CD14-positive monocyte (primary cell): ENCODE measurements around the gene ARHGAP21. TPM values are rescaled to one million over a fixed set of nuclear protein-coding genes. Genes with fewer than 3 reads are reported as not detected.

Experiments
- DNase-seq, 3 donors: peaks; one replicate each; pipeline ENCODE4 v3.0.0-alpha.2; 2011 to 2022
- H2AFZ ChIP-seq: 2 replicates; pipeline ENCODE4 v1.6.0; 2012; ENCODE audit warnings: mild to moderate bottlenecking, low read depth, low read length, inconsistent platforms; ENCODE audit not compliant: insufficient read depth, poor library complexity, severe bottlenecking
- H3K27ac ChIP-seq, 2 donors: 1 replicate in 1 of 2; 2 replicates in 1 of 2; pipeline ENCODE4 v1.5.1; 2012 to 2013; ENCODE audit warnings: low read length in 2 of 2, control low read depth in 1 of 2, inconsistent platforms in 1 of 2, low read depth in 1 of 2, mild to moderate bottlenecking in 1 of 2
- H3K27me3 ChIP-seq, 2 donors: one replicate each; pipeline versions ENCODE4 v1.6.0 to v1.6.1; 2011 to 2013; ENCODE audit warnings: low read length in 2 of 2; ENCODE audit not compliant: control insufficient read depth in 2 of 2, insufficient read depth in 2 of 2
- H3K36me3 ChIP-seq, 2 donors: replicated peaks in 1 of 2; 1 replicate in 1 of 2; 2 replicates in 1 of 2; pipeline versions ENCODE4 v1.5.1 to v1.6.1; 2012 to 2013; ENCODE audit warnings: low read length in 2 of 2, control low read depth in 1 of 2, inconsistent platforms in 1 of 2, mild to moderate bottlenecking in 1 of 2; ENCODE audit not compliant: insufficient read depth in 2 of 2, control insufficient read depth in 1 of 2
- H3K4me1 ChIP-seq, 2 donors: 1 replicate in 1 of 2; 2 replicates in 1 of 2; pipeline versions ENCODE4 v1.5.1 to v1.6.1; 2012 to 2013; ENCODE audit warnings: low read length in 2 of 2, control low read depth in 1 of 2, inconsistent platforms in 1 of 2, mild to moderate bottlenecking in 1 of 2, moderate library complexity in 1 of 2; ENCODE audit not compliant: insufficient read depth in 2 of 2, control insufficient read depth in 1 of 2
- H3K4me2 ChIP-seq: replicated peaks from 2 replicates; pipeline ENCODE3; 2012; ENCODE audit warnings: low read length, moderate library complexity, mild to moderate bottlenecking; ENCODE audit not compliant: poor library complexity, severe bottlenecking; ENCODE audit errors: extremely low read depth
- H3K4me3 ChIP-seq, 3 experiments: fragments of 200-600 bp in 1 of 3; sonication (generic) in 1 of 3; replicated peaks in 1 of 3; 1 replicate in 2 of 3; 2 replicates in 1 of 3; pipeline ENCODE4 v1.5.1; 2011 to 2013; ENCODE audit warnings: low read length in 3 of 3, mild to moderate bottlenecking in 3 of 3, control low read depth in 2 of 3, low read depth in 2 of 3, inconsistent platforms in 1 of 3, moderate library complexity in 1 of 3
- H3K79me2 ChIP-seq: 2 replicates; pipeline ENCODE4 v1.6.0; 2012; ENCODE audit warnings: mild to moderate bottlenecking, control low read depth, inconsistent platforms, low read length, moderate library complexity; ENCODE audit not compliant: insufficient read depth
- H3K9ac ChIP-seq: 2 replicates; pipeline ENCODE4 v1.6.0; 2017; ENCODE audit warnings: low read length, mild to moderate bottlenecking; ENCODE audit not compliant: insufficient read depth, poor library complexity, severe bottlenecking
- H3K9me3 ChIP-seq, 2 donors: replicated peaks in 1 of 2; 1 replicate in 1 of 2; 2 replicates in 1 of 2; pipeline versions ENCODE4 v1.5.1 to v1.6.1; 2012 to 2013; ENCODE audit warnings: low read length in 2 of 2, control low read depth in 1 of 2; ENCODE audit not compliant: control insufficient read depth in 1 of 2, insufficient read depth in 1 of 2
- H4K20me1 ChIP-seq: 2 replicates; pipeline ENCODE4 v1.6.0; 2012; ENCODE audit warnings: mild to moderate bottlenecking, low read length, control low read depth, moderate library complexity; ENCODE audit not compliant: insufficient read depth
- H3K27ac Mint-ChIP-seq, 7 donors: one replicate each; pipeline ENCODE4 v1.8.0; 2020; ENCODE audit warnings: mild to moderate bottlenecking in 7 of 7, mixed read lengths in 7 of 7, moderate library complexity in 6 of 7, inconsistent platforms in 2 of 7
- H3K27me3 Mint-ChIP-seq, 3 donors: one replicate each; pipeline ENCODE4 v1.8.0; 2021 to 2022; ENCODE audit warnings: low read depth in 3 of 3, mild to moderate bottlenecking in 3 of 3, mixed read lengths in 3 of 3, moderate library complexity in 3 of 3, inconsistent platforms in 1 of 3
- H3K36me3 Mint-ChIP-seq, 2 donors: one replicate each; pipeline ENCODE4 v1.8.0; 2020; ENCODE audit warnings: mixed read lengths in 2 of 2, inconsistent platforms in 1 of 2, mild to moderate bottlenecking in 1 of 2
- H3K4me1 Mint-ChIP-seq: one replicate; pipeline ENCODE4 v1.8.0; 2020; ENCODE audit warnings: mild to moderate bottlenecking, mixed read lengths
- H3K4me3 Mint-ChIP-seq, 2 donors: one replicate each; pipeline ENCODE4 v1.8.0; 2020; ENCODE audit warnings: mild to moderate bottlenecking in 2 of 2, mixed read lengths in 2 of 2, moderate library complexity in 1 of 2
- H3K9me3 Mint-ChIP-seq, 7 donors: one replicate each; pipeline ENCODE4 v1.8.0; 2020 to 2022; ENCODE audit warnings: mixed read lengths in 7 of 7, mild to moderate bottlenecking in 6 of 7, moderate library complexity in 6 of 7, inconsistent platforms in 2 of 7
- WGBS: methylation state at CpG from one replicate; pipeline ENCODE4 v1.1.5; 2013; ENCODE audit warnings: missing lambda C conversion rate; ENCODE audit not compliant: insufficient coverage; 5-methylcytosine and 5-hydroxymethylcytosine counted together
- intact Hi-C, 2 donors: fragments of 100-400 bp; cut with micrococcal nuclease; formaldehyde crosslinking; loops; one replicate each; pipeline versions ENCODE4 v1.15.0 to v1.15.1; 2023
- polyA plus RNA-seq, 3 donors: library from polyadenylated mRNA; depleted of rRNA in 1 of 3; unstranded in 2 of 3; stranded (reverse) in 1 of 3; fragments of 300-500 nt in 2 of 3; fragments of >200 nt in 1 of 3; fragmentation: Illumina TruSeq in 2 of 3; gene quantifications; 1 replicate in 2 of 3; 2 replicates in 1 of 3; pipeline ENCODE4 v1.2.3, GENCODE V29; 2012 to 2021
- TF ChIP-seq, protein P1 (sequence below): fragments of 200-600 bp; IDR thresholded peaks from one replicate; pipeline ENCODE4 v1.8.0; 2022; ENCODE audit warnings: antibody characterized with exemption, mild to moderate bottlenecking

The ARHGAP21 gene
- polyA plus RNA-seq, 3 donors = 2.1 to 20.0 (median 3.4) TPM

DNA sequence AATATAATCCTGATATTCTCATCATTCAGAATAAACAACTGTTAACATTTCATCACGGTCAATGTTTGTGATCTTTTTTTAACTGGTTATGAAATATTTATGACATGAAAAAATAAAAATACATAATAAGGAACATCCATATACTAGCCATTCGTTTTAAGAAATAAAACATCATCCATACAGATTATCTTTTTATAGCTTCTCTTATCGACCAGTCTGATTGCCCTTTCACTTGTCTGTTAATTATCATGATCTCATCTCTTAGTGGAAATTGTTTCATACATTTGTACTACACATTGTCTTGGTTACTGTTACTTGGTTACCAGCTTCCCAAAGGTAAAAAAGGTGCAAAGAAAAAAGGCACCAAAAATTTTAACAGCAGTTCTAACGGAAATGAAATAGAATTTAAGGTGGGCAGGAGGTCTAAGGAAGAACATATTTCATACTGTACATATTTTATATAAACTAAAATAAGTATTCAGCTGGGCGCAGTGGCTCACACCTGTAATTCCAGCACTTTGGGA, 8.4 kb downstream of the ARHGAP21 start:
- Mint-ChIP-seq H3K4me1 (peaks cover 8% of the 10 kb centered on the region), H3K27me3 (no peaks in the 10 kb centered on the region), H3K9me3 (no peaks in the 10 kb centered on the region), H3K4me3 (no peak overlapping the region), H3K36me3 (peaks cover 0 to 4% of the 10 kb centered on the region in 2 donors), H3K27ac (no peak overlapping the region)
- DNase-seq = no peak
- Histone ChIP-seq H4K20me1 (peaks cover 88% of the 10 kb centered on the region), H3K9me3 (no peaks in the 10 kb centered on the region), H3K4me2 (no peak overlapping the region), H3K9ac (no peak overlapping the region), H2AFZ (no peak overlapping the region), H3K79me2 (peaks cover 70% of the 10 kb centered on the region), H3K27me3 (no peaks in the 10 kb centered on the region), H3K27ac (no peak overlapping the region), H3K36me3 (no peaks in the 10 kb centered on the region), H3K4me1 (peaks cover 2 to 8% of the 10 kb centered on the region in 2 donors), H3K4me3 (no peak overlapping the region)
- TF ChIP-seq, protein P1, sequence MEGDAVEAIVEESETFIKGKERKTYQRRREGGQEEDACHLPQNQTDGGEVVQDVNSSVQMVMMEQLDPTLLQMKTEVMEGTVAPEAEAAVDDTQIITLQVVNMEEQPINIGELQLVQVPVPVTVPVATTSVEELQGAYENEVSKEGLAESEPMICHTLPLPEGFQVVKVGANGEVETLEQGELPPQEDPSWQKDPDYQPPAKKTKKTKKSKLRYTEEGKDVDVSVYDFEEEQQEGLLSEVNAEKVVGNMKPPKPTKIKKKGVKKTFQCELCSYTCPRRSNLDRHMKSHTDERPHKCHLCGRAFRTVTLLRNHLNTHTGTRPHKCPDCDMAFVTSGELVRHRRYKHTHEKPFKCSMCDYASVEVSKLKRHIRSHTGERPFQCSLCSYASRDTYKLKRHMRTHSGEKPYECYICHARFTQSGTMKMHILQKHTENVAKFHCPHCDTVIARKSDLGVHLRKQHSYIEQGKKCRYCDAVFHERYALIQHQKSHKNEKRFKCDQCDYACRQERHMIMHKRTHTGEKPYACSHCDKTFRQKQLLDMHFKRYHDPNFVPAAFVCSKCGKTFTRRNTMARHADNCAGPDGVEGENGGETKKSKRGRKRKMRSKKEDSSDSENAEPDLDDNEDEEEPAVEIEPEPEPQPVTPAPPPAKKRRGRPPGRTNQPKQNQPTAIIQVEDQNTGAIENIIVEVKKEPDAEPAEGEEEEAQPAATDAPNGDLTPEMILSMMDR = no peak
- WGBS = no CpG with 5 or more reads among the region's 5 CpGs
- intact Hi-C loops = no loop called here

DNA sequence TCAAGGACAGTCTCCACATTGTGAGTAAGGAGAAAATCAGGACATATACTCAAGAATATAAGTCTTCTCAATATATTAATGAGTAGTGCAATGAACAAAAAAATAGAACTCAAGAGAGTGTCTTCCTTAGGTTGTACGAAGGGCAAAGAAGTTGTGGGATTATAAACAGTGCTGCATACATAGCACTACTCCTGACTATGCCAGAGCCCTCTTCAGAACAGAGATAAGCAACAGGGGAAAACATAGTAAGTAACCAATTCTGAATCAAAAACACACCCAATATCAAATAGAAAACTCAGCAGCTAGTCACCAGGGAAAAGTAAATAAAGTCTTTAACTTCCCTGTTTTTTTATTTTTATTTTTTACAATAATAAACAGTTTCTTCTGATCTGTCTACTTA, 10.6 kb downstream of the ARHGAP21 start:
- TF ChIP-seq, protein P1 = no peak
- H3K9me3 Mint-ChIP-seq = no peaks in the 10 kb centered on the region
- DNase-seq = no peak

More for the DNA sequence above, 10.6 kb downstream of the ARHGAP21 start:
- intact Hi-C loops = no loop called here
- Histone ChIP-seq H3K9me3 (no peaks in the 10 kb centered on the region), H3K27ac (no peak overlapping the region), H4K20me1 (peaks cover 86% of the 10 kb centered on the region), H3K4me3 (no peak overlapping the region), H3K4me2 (no peak overlapping the region), H3K27me3 (no peaks in the 10 kb centered on the region), H3K4me1 (no peaks in the 10 kb centered on the region), H3K79me2 (peaks cover 64% of the 10 kb centered on the region), H2AFZ (no peak overlapping the region), H3K9ac (no peak overlapping the region), H3K36me3 (no peaks in the 10 kb centered on the region)
- Mint-ChIP-seq H3K27me3 (no peaks in the 10 kb centered on the region), H3K4me3 (no peak overlapping the region), H3K36me3 (peaks cover 0 to 5% of the 10 kb centered on the region in 2 donors), H3K4me1 (peaks cover 2% of the 10 kb centered on the region), H3K27ac (no peak overlapping the region)
- WGBS = no CpG with 5 or more reads among the region's 1 CpG
